ENCODE results near the gene MNAT1.

DNA sequence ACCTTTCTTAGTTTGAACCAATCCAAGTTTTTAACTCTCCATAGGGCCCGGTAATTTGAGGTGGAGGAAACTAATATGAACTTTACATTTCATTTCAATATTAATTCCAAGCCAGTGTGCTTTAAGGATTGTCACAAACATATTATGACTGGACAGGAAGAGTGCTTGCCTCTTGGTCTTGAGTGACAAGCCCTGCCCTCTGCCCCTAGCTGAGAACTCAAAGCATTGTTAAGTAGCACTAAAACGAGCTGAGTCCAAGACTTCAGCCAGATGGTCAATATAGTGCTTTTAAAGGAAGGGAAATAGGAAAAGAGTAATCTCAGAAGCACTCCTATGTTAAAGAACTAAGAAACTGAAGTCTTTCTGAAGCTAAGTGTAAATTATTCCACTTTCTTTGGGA lies 229.2 kb downstream of the MNAT1 start:
- TF ChIP-seq CTCF (conservative IDR thresholded peaks at IDR 0.05; ENCODE audit: low read depth, low read length), result no peak
- TF ChIP-seq EZH2 (IDR thresholded peaks at IDR 0.05; ENCODE audit: low read length, unreplicated experiment), result no peak
- no peak for TF ChIP-seq EZH2phosphoT487 (IDR thresholded peaks at IDR 0.05; ENCODE audit: borderline replicate concordance, low read length)

Data from PC-3 (cell line).